GM21381 (cell line): Measurements from ENCODE around the gene C22orf39.

Experiments
- ATAC-seq: cut with Tn5 transposase; IDR thresholded peaks from one replicate; pipeline ENCODE4 v1.9.1; 2021; ENCODE audit warnings: mild to moderate bottlenecking, moderate library complexity; ENCODE audit not compliant: unreplicated experiment

The C22orf39 gene

DNA sequence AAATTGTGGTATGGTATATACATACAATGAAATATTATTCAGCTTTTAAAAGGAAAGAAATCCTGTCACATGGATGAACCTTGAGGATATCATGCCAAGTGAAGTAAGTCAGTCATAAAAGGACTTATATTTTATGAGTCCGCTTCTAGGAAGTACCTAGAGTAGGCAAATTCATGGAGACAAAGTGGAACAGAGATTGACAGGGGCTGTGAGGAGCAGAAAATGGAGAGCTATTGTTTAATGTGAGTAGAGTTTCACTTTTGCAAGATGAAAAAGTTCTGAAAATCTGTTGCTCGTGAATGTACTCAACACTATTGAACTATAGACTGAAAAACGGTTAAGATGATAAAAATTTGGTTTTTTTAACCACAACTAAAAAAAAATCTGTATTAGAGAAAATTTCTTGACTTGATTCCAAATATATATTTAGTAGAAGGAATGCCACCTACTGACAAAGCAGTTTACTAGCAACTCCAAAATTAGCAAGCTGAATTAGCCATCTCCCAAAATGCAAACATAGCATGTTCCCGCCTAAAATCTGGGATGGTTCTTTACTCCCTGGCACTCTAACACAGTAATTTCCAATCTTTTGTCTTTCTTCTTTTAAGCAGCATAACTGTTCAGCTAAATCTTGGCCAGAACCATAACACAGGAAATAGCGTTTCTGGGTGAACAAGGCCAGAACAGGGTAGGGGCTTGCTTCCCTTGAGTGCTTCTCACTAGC, 30.0 kb upstream of the C22orf39 start:
- ATAC-seq: no peak

DNA sequence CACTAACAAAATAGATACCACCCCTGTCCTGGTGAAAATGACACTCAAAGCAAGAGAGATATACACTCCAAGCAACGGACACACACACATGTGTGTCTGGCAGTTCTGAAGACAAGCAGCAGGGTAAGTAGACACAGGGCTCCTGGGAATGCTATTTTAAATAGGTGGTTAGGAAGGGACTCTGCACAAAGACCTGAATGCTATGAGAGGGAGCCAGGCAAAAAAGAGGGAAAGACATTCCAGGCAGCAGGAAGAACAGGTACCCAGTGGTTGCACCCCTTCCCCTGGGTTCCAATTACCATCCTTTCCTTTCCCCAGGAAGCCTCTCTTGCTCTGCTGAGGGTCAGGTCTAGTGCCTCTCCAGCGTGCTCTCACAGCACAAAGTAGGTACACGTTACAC, 28.5 kb upstream of the C22orf39 start:
- no peak for ATAC-seq

DNA sequence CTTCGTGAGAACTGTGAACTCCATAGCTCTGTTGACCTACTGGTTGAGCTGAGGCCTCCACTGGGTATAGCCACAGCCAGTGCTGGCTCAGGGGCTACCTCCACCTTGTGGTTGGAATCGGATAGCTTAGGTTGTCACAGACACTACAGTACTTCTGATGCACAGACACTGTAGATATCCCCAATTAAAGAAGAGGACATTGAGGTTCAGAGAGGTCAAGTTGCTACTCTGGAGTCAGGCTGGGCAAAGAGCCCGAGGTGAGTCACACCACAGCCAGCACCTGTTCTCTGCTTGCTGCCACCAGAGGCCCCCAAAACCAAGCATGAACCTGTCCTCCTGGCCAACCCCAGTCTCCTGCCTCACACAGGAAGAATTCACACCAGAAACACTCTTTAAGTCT, 26.1 kb upstream of the C22orf39 start:
- ATAC-seq: no peak

DNA sequence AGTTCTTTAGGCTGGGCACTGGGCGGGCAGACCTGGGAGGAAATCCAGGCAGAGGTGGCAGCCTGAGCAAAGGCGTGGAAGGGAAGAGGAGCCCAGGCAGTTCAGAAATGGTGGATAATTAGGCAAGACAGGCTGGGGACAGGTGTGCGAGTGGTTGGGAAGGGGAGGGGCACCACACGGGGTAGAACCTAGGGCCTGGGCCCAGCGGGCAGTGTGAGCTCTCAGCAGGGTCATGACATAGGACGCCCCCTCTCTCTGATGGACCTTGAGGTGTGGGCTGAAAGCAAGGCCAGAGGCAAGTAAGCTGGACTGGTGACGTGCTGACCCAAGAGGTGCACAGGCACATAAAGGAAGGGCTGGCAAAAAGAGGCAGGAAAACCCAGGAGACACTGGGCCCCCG, 24.7 kb upstream of the C22orf39 start:
- ATAC-seq: no peak

DNA sequence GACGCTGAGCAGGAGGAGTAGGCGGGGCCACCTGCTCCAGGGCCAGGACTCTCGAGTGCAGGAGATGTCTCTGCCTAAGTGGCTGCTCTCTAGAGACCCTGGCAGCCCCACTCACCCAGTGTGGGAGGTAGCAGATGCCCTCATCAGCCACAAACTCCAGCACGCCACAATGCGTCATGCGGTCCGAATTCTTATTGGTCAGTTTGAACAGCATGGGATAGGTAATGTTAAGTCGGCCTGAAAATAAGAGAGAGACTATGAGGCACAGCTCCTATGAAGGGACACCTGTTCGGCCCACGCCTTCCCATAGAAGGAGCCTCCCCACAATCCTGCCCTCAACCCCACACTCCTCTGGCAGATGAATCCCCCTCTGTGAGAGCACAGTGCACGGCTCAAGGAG, 24.1 kb upstream of the C22orf39 start:
- no peak for ATAC-seq

DNA sequence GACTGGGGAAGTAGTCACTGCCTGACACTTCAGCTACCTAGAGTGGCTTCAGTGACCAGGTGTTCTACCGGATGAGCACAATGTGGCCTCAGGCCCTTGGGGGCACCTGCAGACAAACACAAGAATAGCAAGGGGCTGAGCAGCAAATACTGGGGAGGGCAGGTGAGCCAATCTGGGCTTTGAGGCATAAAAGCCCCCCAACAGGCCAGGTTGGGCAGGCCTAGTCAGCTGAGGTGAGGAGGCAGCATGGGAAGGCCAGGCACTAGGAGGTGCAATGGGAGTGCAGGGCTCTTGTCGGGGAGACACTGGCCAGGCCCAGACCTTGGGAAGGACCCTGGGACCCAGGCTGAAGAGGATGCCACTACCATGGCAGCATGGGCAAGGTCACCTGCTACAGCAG, 22.5 kb upstream of the C22orf39 start:
- ATAC-seq: no peak

DNA sequence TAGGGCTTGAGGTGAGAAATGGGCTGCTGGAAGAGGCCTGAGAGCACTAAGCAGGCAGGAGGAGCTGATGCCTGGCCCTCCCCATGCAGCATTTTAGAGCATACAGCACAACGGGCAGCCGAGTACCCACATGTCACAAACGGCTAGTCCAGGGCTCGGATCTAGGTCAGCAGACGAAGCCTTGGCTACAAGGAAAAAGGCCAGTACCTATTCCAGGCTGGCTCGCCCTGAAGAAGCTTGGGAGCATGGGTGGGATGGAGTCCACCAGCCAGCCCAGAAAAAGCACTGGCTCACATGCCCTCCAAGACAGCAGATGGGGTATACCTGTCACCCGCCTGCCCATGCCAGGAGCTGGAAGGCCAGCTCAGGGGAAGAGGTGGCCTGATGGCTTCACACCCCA, 21.9 kb upstream of the C22orf39 start:
- ATAC-seq: no peak

DNA sequence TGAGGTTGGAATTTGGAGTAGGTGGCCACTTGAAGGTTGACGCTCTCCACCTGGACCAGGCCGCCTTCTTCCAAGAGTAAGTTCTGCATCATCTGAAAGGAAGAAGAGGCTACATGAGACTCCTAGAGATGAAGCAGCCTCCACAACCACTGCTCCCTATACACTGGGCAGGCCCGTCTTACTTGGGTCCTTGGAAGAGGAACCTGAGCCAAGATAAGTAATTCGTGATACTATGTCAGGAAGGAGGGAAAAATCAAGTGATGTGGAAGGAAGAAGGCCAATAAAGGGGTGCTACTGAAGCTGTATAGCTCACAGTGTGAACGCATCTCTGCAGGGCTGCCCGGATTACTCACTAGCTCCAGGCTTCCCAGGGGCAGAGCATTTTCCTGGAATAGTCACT, 20.4 kb upstream of the C22orf39 start:
- ATAC-seq: no peak

DNA sequence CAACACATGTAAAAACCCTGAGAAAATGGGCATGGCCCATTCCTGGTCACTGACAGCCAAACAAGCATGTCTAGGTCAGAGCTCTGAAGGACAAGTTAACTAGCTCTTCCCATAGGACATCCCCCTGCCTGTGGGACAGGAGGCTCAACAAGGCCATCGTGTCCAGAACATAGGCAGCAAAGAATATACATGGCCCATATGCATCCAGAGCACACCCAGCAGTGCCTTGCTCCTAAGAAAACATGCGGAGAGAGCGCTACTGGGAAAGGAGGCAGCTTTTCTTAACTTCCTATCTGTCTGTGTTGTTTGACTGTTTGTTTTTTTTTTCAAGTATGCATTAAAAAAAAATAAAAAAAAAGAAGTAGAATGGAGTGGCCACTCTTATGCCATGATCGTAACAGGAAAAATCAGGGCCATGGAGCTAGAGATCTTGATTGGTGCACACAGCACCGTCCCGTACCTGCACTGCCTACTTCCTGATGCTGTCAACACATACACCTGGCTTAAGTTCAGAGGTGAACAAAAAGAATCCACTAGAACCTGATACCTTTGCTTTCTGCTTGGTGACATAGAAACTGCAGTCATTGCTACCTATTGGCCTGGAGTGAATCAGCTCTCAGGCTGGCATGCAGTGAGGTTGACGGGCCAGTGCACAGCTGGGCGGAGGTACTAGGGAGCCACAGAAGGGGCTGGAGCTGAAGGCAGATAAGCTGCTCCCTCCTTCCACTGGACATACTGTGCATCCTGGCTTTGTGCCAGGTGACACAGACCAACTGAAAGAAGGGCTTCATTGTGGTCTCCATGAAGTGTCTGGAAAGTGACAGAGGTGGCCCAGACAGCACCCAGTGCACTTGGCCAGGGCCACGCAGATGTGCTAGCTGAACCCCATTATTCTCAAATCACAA, 19.6 kb upstream of the C22orf39 start:
- no peak for ATAC-seq

DNA sequence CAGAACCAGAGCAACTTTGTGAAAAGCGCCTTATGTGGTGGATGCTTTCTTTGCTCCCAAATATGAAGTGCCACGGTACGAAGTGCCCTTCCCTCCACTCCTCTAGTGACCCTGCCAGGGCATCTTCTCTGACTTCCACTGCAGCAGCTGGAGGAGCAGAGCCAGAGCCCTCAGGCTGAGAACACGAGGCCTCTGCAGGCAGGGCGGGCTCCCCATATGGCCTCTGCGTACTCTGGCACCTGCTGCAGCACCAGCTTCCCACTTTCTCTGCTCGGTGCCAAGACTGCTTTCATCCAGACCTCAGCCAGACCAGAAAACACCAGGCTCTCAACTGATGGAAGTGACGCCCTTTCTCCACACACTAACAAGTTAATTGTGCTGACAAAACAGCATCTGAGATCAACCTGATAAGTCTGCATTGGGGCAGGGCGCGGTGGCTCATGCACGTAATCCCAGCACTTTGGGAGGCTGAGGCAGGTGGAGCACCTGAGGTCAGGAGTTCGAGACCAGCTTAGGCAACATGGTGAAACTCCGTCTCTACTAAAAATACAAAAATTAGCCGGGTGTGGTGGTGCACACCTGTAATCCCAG, 18.7 kb upstream of the C22orf39 start:
- no peak for ATAC-seq

DNA sequence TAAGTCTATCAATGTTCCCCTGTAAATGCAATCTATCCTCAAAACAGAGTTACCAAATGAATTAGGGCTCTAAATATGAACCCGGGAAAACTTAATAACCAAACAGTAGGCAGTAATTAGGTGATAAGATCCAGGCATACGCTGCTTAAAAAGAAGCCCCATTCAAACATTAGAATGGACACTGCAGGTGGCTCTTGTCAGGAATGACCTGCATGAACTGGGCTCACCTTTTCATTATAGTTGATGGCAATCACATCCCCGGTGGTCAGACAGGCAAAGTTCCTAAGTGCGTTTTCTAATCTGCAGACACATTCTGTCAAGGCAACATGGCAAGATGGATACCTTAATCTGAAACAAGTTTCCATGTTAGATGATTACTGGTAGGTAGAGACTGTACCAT, 17.5 kb upstream of the C22orf39 start:
- ATAC-seq: no peak

DNA sequence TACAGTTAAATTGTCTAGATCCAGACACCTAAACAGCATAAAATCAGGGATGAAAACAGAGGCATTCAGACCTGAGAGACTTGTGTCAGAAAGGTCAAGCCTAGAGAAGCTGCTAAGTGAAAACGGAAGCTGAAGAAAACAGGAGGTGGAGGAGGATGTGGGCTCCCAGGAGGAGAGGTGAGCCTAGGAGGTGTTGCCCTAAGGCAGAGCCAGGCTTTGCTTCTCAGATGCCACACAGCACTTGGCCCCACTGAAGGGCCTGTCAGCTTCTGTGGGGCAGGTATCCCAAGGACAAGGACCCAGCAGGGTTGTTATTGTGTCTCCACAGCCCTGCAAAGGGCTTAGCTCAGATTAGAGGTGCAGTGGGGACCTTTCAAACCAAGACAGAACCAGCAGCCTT, 17.0 kb upstream of the C22orf39 start:
- ATAC-seq: no peak

DNA sequence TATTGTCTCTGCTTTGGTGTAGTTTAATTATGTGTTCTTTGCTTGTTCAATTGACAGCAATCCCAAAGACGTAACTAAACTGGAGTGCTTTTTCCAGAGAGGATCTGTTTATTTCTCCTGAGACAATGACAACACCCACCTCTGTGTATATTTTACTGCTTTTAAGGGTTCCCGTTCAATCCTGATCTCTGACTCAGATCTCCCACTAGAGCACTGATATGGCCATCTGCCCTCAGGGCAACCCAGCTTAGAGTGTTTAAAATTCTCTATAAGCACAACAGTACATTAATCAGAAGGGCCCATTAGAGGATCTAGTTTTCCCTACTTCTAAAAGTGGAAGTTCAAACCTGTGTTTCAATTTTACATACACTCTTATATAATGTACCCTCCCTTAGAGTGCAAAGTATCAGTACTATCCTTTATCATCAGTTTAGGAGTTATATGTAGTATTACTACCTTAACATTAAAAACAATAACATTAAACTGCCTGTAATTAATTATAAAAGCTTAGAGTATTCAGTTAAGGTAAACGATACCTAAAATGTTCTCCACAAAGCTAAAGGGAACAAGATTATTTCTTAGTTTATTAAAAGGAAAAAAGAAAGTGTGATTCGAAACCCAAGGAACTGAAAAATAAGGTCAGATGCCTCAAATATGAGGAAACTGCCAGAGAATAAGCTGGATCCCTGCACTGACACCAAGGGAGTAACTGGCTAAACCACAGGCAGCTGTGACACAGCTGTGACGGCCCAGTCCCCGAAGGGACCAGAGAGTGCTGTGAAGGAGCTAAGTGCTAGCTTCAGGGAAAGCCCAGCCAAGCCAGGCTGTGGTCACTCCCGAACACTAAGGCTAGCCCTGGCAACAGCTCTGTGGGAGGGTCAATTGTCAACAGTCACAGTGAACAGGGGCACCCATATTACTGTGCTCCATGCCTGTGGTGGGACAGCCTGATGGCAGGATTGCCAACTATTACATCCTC, 16.3 kb upstream of the C22orf39 start:
- no peak for ATAC-seq

DNA sequence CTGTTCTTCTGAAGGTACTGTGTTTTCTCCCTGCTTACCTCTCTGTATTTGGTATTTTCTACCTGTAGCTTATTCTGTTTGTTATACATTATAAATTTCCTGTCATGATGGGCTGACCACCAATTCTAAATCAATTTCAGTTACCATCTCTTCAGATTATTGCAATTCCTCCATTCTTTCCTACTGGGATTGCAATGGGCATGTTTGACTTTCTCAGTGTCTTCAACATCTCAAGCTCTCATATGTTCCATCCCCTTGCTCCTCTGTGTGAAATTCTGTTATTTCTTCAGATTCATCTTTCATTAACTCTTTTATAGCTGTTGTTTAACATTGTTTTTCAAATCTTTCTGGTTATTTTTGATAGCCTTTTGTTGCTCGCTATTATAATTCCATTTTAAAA, 15.5 kb upstream of the C22orf39 start:
- ATAC-seq: no peak

DNA sequence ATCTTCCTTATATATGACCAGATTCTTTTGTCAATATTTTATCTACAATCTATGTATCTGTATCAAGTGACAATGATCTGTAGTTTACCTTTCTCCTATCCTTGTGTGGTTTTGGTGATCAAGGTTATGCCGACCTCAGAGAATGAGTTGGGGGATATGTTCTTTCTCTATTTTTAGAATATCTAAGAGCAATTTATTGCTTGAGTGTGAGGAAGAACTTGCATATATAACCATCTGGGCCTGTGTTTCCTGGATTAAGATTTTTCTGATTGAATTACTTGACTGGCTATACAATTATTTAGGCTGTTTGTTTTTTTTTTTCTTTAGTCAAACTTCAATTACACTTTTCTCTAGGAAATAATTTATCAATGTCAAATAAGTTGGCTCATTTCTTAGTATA, 14.0 kb upstream of the C22orf39 start:
- ATAC-seq: no peak

DNA sequence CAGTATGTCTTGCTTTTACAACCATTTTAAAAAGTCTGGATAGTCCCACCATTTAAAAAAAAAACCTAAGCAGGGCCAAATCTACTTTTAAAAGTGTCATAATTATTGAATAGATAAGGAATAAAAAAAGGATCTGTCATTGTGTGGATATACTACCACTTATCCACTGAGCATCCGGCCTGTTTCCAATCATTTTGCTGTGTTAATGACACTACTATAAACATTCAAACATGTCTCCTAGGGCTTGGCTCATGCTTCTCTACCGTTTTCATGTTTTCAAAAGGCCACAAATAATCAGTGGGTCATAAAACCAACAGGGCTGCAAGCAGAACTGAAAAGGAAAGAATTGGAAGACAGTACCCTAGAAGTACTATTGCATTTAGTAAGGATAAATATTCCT, 12.5 kb upstream of the C22orf39 start:
- ATAC-seq: no peak

DNA sequence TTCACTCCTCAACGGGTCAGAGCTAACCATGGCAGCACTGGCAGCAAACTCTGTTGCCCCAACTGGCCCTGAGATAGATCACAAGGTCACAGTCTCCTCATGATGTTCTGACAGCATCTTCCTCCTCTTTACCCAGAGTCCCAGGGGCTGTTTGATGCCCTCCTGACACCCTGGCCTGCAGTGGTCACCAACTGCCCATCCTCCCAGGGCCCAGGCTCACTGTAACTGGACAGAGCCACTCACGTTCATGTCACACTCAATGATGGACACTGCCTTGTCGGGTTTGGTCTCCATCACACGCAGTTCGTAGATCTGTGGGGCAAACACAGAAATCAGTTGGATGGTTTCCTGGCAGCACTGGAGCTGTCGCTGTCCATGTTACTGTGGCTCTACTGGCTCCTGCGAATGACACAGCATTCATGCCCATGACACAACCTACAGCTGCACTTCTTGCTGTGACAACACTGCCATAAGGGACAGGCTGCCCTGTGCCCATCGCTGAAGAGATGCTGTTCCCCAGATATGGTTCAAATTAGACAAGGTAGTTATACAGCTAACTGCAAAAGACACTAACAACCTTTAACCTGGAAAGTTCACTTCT, 10.4 kb upstream of the C22orf39 start:
- ATAC-seq: no peak

DNA sequence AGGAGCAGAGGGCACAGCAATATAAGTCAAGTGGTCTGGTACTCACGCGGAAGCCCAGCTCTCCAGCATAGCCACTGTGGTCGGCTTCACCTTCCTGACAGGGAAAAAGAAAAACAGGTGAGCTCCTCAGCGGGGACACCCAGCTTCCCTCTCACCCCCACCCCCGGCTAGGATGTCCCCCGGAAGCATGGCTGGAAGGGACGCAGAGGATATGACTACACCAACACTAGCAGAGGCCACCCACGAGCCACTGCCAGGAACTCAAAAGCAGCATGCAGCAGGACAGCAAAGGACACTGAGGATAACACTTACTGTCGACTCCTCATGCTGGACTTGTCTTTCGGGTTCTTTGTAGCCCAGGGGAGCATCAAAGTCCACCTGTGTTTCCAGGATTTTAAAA, 9.0 kb upstream of the C22orf39 start:
- no peak for ATAC-seq

DNA sequence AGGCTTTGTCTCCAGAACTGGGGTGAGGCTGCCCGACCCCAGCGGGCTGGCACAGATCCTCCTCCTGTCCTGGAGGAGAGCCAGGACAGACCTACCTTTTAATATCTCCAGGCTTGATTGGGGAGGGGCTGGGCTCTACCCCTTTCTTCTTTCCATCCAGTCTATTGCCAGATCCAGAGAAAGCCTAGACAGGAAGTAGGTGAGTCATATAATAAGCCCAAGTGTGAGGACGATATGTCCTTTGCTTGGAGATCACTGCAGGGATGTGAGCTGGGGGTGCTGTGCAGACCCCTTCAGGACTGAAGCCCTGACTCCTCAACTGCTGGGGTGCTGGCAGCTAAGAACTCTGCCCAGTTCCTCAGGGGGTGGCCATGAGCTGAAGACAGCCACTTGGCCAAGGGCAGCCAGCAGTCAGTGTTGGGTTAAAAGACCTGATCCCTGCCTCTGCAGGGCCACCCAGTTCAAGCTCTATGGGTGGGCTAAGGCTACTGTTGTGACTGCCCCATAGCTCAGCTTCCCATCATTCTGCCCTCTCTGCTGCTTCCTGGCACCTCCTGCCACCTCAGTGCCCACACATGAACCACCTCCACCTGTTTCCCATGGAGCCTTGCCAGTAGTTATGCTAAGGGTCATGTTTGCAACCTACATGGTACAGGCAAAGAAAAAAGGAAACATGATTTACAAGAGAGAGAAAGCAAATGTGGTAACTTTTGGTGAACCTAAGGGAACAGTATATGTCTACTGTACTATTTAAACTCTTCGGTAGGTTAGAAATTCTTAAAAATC, 8.3 kb upstream of the C22orf39 start:
- no peak for ATAC-seq

DNA sequence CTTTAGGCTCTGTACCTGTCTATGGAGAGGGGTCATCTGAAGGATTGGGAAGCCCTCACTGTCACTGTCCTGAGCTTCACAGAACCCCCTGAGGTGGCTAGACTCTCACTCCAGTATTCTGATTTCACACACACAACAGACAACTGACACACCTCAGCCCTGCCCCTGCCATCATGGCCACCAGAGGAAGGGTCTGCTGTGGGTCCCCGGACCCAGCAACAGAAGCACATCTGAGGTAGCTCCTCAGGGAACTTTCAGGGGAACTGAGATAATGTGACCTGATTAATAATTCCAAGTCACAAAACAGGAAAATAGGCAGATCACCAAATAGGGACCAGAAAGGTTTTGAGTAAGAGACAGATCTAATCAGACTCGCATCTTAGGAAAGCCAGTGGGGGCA, 7.5 kb upstream of the C22orf39 start:
- no peak for ATAC-seq
